NT2/D1 (cell line): Measurements from ENCODE around the gene PTRH2.

Source experiments
- YY1 ChIP-seq: IDR thresholded peaks from 2 replicates; pipeline ENCODE4 v1.6.1; 2011; ENCODE audit not compliant: insufficient read length, insufficient read depth
- ZNF274 ChIP-seq: IDR thresholded peaks from 2 replicates; pipeline ENCODE4 v1.6.1; 2011; ENCODE audit warnings: mild to moderate bottlenecking, low read depth, low read length

DNA sequence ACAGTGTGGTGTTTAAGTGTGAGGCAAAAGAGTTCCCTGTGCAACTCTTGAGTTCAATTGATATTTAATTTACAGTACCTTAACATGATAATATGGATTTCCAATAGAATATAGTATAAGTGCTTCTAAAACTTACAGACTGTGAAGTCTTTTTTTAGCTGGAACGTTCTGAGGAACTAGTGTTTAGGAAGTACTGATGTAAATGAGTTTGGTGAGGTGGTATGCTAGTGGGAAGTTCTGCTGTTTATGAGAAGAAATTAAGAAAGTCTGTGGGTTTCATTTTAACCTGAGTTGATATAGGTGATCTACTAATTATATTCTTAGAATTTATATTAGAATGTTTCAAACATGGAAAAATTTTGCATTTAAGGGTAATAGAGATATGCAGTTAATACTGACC lies 32.0 kb downstream of the PTRH2 start:
- TF ChIP-seq ZNF274 (no peak), YY1 (no peak)
